IMR-90 (cell line): ENCODE measurements around the gene CD7.

Experiments used
- CEBPB ChIP-seq: IDR thresholded peaks from 2 replicates; pipeline ENCODE4 v1.6.1; 2012; ENCODE audit warnings: low read depth, low read length, improper control_type of control experiment
- CHD1 ChIP-seq: IDR thresholded peaks from 2 replicates; pipeline ENCODE4 v1.6.1; 2012; ENCODE audit warnings: low read depth, low read length, improper control_type of control experiment
- CTCF ChIP-seq: conservative IDR thresholded peaks from 2 replicates; pipeline ENCODE4 v1.5.1; 2012; ENCODE audit warnings: mild to moderate bottlenecking, low read depth, low read length, improper control_type of control experiment
- FOS ChIP-seq: fragments of 150-350 bp; IDR thresholded peaks from 2 replicates; pipeline ENCODE4 v1.6.1; 2016; ENCODE audit warnings: low read depth, low read length
- MAZ ChIP-seq: IDR thresholded peaks from 2 replicates; pipeline ENCODE4 v1.6.1; 2012; ENCODE audit warnings: low read depth, mild to moderate bottlenecking, low read length, improper control_type of control experiment, moderate library complexity, borderline replicate concordance
- NFE2L2 ChIP-seq: fragments of 150-350 bp; IDR thresholded peaks from 2 replicates; pipeline ENCODE4 v1.6.1; 2016; ENCODE audit warnings: low read depth, mild to moderate bottlenecking, low read length
- POLR2A ChIP-seq: IDR thresholded peaks from 2 replicates; pipeline ENCODE4 v1.6.1; 2012; ENCODE audit warnings: mild to moderate bottlenecking, low read depth, low read length
- RAD21 ChIP-seq: IDR thresholded peaks from 2 replicates; pipeline ENCODE4 v1.6.1; 2012; ENCODE audit warnings: low read length, improper control_type of control experiment
- RCOR1 ChIP-seq: IDR thresholded peaks from 2 replicates; pipeline ENCODE4 v1.6.1; 2012; ENCODE audit warnings: mild to moderate bottlenecking, low read length, improper control_type of control experiment; ENCODE audit not compliant: insufficient replicate concordance
- RFX5 ChIP-seq: IDR thresholded peaks from 2 replicates; pipeline ENCODE4 v1.8.0; 2012; ENCODE audit warnings: low read depth, mild to moderate bottlenecking, low read length, moderate library complexity
- SMC3 ChIP-seq: fragments of 150-350 bp; IDR thresholded peaks from 2 replicates; pipeline ENCODE4 v1.6.1; 2016; ENCODE audit warnings: low read depth, mild to moderate bottlenecking, antibody characterized with exemption, low read length, moderate library complexity
- USF2 ChIP-seq: fragments of 150-350 bp; IDR thresholded peaks from 2 replicates; pipeline ENCODE4 v1.6.1; 2017; ENCODE audit warnings: mild to moderate bottlenecking, antibody characterized with exemption, low read length, low read depth

GRCh38 chr17:82327289-82327688 lies 9.9 kb upstream of the CD7 start:
- no peak for TF ChIP-seq CTCF
- no peak for TF ChIP-seq RFX5
- TF ChIP-seq SMC3: no peak
- TF ChIP-seq FOS: no peak
- TF ChIP-seq MAZ: no peak
- TF ChIP-seq RAD21: no peak
- no peak for TF ChIP-seq POLR2A
- no peak for TF ChIP-seq USF2
- TF ChIP-seq RCOR1: no peak
- no peak for TF ChIP-seq NFE2L2
- TF ChIP-seq CHD1: no peak
- TF ChIP-seq CEBPB: no peak
